Lung (tissue), 12 donors: ENCODE results near the gene HPSE2. TPM values are rescaled to one million over a fixed set of nuclear protein-coding genes. Genes with fewer than 3 reads are reported as not detected.

Experiments used
- ATAC-seq: fragments of 200-7000 bp; cut with Tn5 transposase; one replicate; pipeline ENCODE4 v1.9.1; 2020; ENCODE audit warnings: moderate number of reproducible peaks; ENCODE audit not compliant: insufficient read depth, low FRiP score
- DNase-seq, 3 donors: peaks; one replicate each; pipeline ENCODE4 v3.0.0-alpha.2; 2013 to 2017
- H3K27ac ChIP-seq, 2 donors: one replicate each; pipeline ENCODE4 v1.5.1; 2013; ENCODE audit warnings: mild to moderate bottlenecking in 2 of 2, moderate library complexity in 2 of 2, control low read depth in 1 of 2, inconsistent platforms in 1 of 2, low read depth in 1 of 2, low read length in 1 of 2
- H3K27me3 ChIP-seq, 3 donors: one replicate each; pipeline ENCODE4 v1.5.1; 2013; ENCODE audit warnings: low read length in 2 of 3; ENCODE audit not compliant: control insufficient read depth in 3 of 3, insufficient read depth in 3 of 3
- H3K36me3 ChIP-seq, 4 donors: one replicate each; pipeline ENCODE4 v1.5.1; 2013; ENCODE audit warnings: low read length in 4 of 4, mild to moderate bottlenecking in 1 of 4, moderate library complexity in 1 of 4; ENCODE audit not compliant: control insufficient read depth in 4 of 4, insufficient read depth in 4 of 4
- H3K4me1 ChIP-seq, 5 donors: one replicate each; pipeline ENCODE4 v1.5.1; 2013; ENCODE audit warnings: low read length in 5 of 5, mild to moderate bottlenecking in 2 of 5, moderate library complexity in 1 of 5; ENCODE audit not compliant: control insufficient read depth in 5 of 5, insufficient read depth in 5 of 5
- H3K4me3 ChIP-seq: one replicate; pipeline ENCODE4 v1.5.1; 2013; ENCODE audit warnings: mild to moderate bottlenecking, control low read depth, moderate library complexity
- H3K9ac ChIP-seq, 2 donors: one replicate each; pipeline ENCODE4 v1.5.1; 2013; ENCODE audit warnings: low read length in 2 of 2, control low read depth in 1 of 2; ENCODE audit not compliant: insufficient read depth in 1 of 2
- H3K9me3 ChIP-seq, 4 donors: one replicate each; pipeline ENCODE4 v1.5.1; 2013; ENCODE audit warnings: low read length in 3 of 4, mild to moderate bottlenecking in 1 of 4, moderate library complexity in 1 of 4; ENCODE audit not compliant: control insufficient read depth in 4 of 4, insufficient read depth in 3 of 4
- WGBS, 2 donors: extraction: QIAGEN DNeasy Blood & Tissue Kit; methylation state at CpG; one replicate each; pipeline ENCODE4 v1.1.7; 2013; 5-methylcytosine and 5-hydroxymethylcytosine counted together
- polyA plus RNA-seq, 2 donors: library from polyadenylated mRNA; stranded (reverse); fragments of 200-250 nt; gene quantifications; one replicate each; pipeline ENCODE4 v1.2.1, GENCODE V29; 2013
- total RNA-seq, 2 donors: library from RNA; depleted of rRNA in 1 of 2; stranded (reverse); fragments of >200 nt in 1 of 2; gene quantifications; one replicate each; pipeline ENCODE4 v1.2.1, GENCODE V29; 2014 to 2021
- TF ChIP-seq, protein P1 (sequence below): IDR thresholded peaks from 2 replicates; pipeline ENCODE4 v1.5.1; 2012; ENCODE audit warnings: mild to moderate bottlenecking; ENCODE audit errors: control extremely low read depth, extremely low read depth
- donor health status: control.
- donor health status: control.
- donor health status: Bipolar disorder and iron deficiency.
- donor health status: healthy.
- donor health status: DM: yes; HTN: yes; CAD: no.

HPSE2 gene
- total and polyA plus RNA-seq, 4 donors, result 0.32 to 47.3 (median 1.9) TPM

DNA sequence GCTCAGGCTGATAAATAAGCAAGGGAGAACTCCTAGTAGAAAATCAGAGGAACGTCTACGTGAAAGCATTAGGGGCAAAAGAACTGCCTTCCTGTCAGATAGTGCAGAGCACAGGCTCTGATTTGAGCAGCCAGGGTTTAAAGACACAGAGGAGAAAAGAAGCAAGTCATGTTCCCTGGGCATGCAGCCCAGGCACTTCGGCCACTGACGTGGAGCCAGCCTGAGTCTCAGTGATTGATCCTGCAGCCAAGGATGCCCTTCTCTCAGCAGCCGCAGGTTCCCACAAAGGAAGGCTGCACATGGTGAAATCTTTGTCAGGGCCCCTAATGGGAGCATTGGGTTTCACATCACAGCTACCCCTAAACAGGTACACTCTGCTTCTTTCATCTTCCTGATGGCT, 627.2 kb downstream of the HPSE2 start:
- peak in 1 of 3 donors; percentile 34 for DNase-seq
- Histone ChIP-seq H3K9me3 (peaks cover 0 to 5% (median 0%) of the 10 kb centered on the region in 4 donors), H3K9ac (no peak overlapping the region), H3K36me3 (no peaks in the 10 kb centered on the region), H3K27ac (no peak overlapping the region), H3K27me3 (no peaks in the 10 kb centered on the region), H3K4me3 (no peak overlapping the region), H3K4me1 (peaks cover 0 to 5% (median 0%) of the 10 kb centered on the region in 5 donors)
- TF ChIP-seq, protein P1, sequence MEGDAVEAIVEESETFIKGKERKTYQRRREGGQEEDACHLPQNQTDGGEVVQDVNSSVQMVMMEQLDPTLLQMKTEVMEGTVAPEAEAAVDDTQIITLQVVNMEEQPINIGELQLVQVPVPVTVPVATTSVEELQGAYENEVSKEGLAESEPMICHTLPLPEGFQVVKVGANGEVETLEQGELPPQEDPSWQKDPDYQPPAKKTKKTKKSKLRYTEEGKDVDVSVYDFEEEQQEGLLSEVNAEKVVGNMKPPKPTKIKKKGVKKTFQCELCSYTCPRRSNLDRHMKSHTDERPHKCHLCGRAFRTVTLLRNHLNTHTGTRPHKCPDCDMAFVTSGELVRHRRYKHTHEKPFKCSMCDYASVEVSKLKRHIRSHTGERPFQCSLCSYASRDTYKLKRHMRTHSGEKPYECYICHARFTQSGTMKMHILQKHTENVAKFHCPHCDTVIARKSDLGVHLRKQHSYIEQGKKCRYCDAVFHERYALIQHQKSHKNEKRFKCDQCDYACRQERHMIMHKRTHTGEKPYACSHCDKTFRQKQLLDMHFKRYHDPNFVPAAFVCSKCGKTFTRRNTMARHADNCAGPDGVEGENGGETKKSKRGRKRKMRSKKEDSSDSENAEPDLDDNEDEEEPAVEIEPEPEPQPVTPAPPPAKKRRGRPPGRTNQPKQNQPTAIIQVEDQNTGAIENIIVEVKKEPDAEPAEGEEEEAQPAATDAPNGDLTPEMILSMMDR, result no peak
- WGBS, 2 donors, result 23 to 36% methylated on average over 5 of the region's 5 CpGs
- no peak for ATAC-seq

DNA sequence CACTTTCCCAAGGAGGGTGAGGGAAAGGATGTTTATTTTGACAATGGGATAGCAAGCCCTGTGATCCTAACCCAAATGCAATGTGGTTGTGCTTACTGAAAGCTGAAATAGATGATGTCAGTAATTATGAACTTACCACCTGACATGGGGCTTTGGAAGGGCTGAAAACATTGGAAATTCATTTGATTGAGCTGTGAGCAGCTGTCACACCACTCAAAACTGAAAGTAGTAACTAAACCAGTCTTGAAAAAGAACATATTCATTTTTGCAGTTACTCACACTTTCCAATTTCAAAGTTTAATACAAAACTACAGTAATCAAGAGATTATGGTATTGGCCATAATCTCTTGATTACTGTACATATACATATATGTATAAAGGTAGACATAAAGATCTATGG, 633.4 kb downstream of the HPSE2 start:
- Histone ChIP-seq H3K9ac (no peak overlapping the region), H3K36me3 (no peaks in the 10 kb centered on the region), H3K4me3 (no peak overlapping the region), H3K9me3 (peaks cover 0 to 6% (median 0%) of the 10 kb centered on the region in 4 donors), H3K27me3 (no peaks in the 10 kb centered on the region), H3K27ac (no peak overlapping the region), H3K4me1 (peaks cover 0 to 3% (median 0%) of the 10 kb centered on the region in 5 donors)
- DNase-seq (no peak), ATAC-seq (no peak)
- TF ChIP-seq, protein P1, result no peak

DNA sequence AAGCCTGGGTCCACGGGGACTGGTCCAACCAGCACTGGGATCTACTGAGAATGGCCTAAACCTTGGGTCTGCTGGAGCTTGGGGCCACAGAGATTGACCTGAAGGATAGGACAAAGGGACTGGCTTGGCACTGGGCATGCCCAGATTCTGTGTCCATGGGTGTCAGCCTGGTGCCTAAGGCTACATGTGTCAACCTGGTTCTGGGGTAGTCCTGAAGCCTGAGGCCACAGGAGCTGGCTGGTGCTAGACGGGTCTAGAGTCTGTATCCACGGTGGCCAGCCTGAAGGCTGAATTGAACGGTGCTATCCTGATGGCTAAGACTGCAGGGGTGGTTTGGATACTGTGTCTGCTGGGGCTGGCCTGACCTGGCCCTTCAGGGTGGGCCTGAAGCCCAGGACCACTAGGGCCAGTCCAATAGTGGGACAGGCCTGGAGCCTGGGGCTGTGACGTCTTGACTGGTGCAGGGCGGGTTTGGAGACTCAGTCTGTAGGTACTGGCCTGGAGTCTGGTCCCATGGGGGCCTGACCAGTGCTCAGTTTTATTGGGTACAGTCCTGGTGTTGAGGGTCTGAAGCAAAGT, 636.5 kb downstream of the HPSE2 start:
- TF ChIP-seq, protein P1, result no peak
- no peaks in the 10 kb centered on the region for H3K27me3 ChIP-seq
- no peak overlapping the region for H3K4me3 ChIP-seq
- no peak for ATAC-seq
- DNase-seq, result no peak
- no peaks in the 10 kb centered on the region for H3K4me1 ChIP-seq
- H3K36me3 ChIP-seq, result no peaks in the 10 kb centered on the region
- no peak overlapping the region for H3K27ac ChIP-seq
- peaks cover 3 to 4% (median 3%) of the 10 kb centered on the region in 4 donors for H3K9me3 ChIP-seq
- WGBS, 2 donors, result 90 to 94% methylated on average over 6 of the region's 6 CpGs
- no peak overlapping the region for H3K9ac ChIP-seq

DNA sequence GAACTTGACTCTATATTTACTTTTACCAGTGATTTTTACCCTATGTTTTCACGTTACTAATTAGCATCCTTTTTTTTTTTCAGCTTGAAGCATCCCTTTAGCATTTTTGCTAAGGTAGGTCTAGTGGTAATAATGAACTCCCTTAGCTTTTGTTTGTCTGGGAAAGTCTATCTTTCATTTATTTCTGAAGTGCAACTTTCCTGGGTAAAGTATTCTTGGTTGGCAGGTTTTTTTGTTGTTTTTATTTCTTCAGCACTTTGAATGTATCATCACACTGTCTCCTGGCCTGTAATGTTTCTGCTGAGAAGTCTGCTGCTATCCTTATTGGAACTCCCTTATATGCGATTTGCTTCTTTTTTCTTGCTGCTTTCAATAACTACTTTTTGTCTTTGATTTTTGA, 639.2 kb downstream of the HPSE2 start:
- Histone ChIP-seq H3K4me3 (no peak overlapping the region), H3K27ac (no peak overlapping the region), H3K9me3 (peaks cover 3 to 4% (median 3%) of the 10 kb centered on the region in 4 donors), H3K36me3 (no peaks in the 10 kb centered on the region), H3K9ac (no peak overlapping the region), H3K27me3 (no peaks in the 10 kb centered on the region), H3K4me1 (no peaks in the 10 kb centered on the region)
- TF ChIP-seq, protein P1, result no peak
- DNase-seq (no peak), ATAC-seq (no peak)
- 91 to 93% methylated on average over 2 of the region's 2 CpGs for WGBS, 2 donors
